Mesendoderm (in vitro differentiated cells): ENCODE data around the gene VPS16. TPM values are rescaled to one million over a fixed set of nuclear protein-coding genes. Genes with fewer than 3 reads are reported as not detected.

Source experiments
- DNase-seq: peaks from one replicate; pipeline ENCODE4 v3.0.0; 2013
- H2AK5ac ChIP-seq: 2 replicates; pipeline ENCODE4 v1.6.1; 2013; ENCODE audit warnings: low read length, inconsistent platforms
- H2BK120ac ChIP-seq: 2 replicates; pipeline ENCODE4 v1.6.1; 2013; ENCODE audit warnings: low read depth, mild to moderate bottlenecking, low read length, moderate library complexity, mixed read lengths
- H2BK15ac ChIP-seq: replicated peaks from 2 replicates; pipeline ENCODE4 v1.6.1; 2013; ENCODE audit warnings: low read depth, mild to moderate bottlenecking, moderate library complexity
- H2BK5ac ChIP-seq: 2 replicates; pipeline ENCODE4 v1.6.1; 2013; ENCODE audit warnings: low read length, inconsistent platforms
- H3K18ac ChIP-seq: 2 replicates; pipeline ENCODE4 v1.6.1; 2013; ENCODE audit warnings: mild to moderate bottlenecking, low read length, mixed read lengths
- H3K23ac ChIP-seq: one replicate; pipeline ENCODE4 v1.6.1; 2013; ENCODE audit warnings: low read length
- H3K27ac ChIP-seq: 2 replicates; pipeline ENCODE4 v1.5.1; 2013; ENCODE audit warnings: low read depth, mild to moderate bottlenecking, inconsistent platforms, low read length, moderate library complexity
- H3K27me3 ChIP-seq: 2 replicates; pipeline ENCODE4 v1.6.1; 2013; ENCODE audit warnings: low read length, control low read depth, mild to moderate bottlenecking, inconsistent platforms; ENCODE audit not compliant: insufficient read depth, poor library complexity
- H3K36me3 ChIP-seq: 2 replicates; pipeline ENCODE4 v1.6.1; 2013; ENCODE audit warnings: low read length, inconsistent platforms; ENCODE audit not compliant: control insufficient read depth, insufficient read depth
- H3K4ac ChIP-seq: one replicate; pipeline ENCODE4 v1.6.1; 2013; ENCODE audit warnings: low read depth, mild to moderate bottlenecking, low read length, moderate library complexity
- H3K4me1 ChIP-seq: 2 replicates; pipeline ENCODE4 v1.6.1; 2013; ENCODE audit warnings: low read depth, low read length, inconsistent platforms; ENCODE audit not compliant: control insufficient read depth
- H3K4me2 ChIP-seq: 2 replicates; pipeline ENCODE4 v1.6.1; 2013; ENCODE audit warnings: low read length
- H3K4me3 ChIP-seq: 2 replicates; pipeline ENCODE4 v1.5.1; 2013; ENCODE audit warnings: mild to moderate bottlenecking, low read length
- H3K56ac ChIP-seq: one replicate; pipeline ENCODE4 v1.6.1; 2013; ENCODE audit warnings: low read length
- H3K79me1 ChIP-seq: 2 replicates; pipeline ENCODE4 v1.6.1; 2013; ENCODE audit warnings: low read length, inconsistent platforms
- H3K79me2 ChIP-seq: 2 replicates; pipeline ENCODE4 v1.6.1; 2013; ENCODE audit warnings: mild to moderate bottlenecking, low read length; ENCODE audit not compliant: control insufficient read depth, insufficient read depth
- H3K9ac ChIP-seq: 2 replicates; pipeline ENCODE4 v1.6.1; 2013; ENCODE audit warnings: low read length, inconsistent platforms
- H4K5ac ChIP-seq: one replicate; pipeline ENCODE4 v1.6.1; 2013; ENCODE audit warnings: low read length
- H4K8ac ChIP-seq: one replicate; pipeline ENCODE4 v1.6.1; 2013; ENCODE audit warnings: low read depth, mild to moderate bottlenecking, control low read depth, low read length, moderate library complexity
- WGBS: extraction: QIAGEN DNeasy Blood & Tissue Kit; methylation state at CpG from one replicate; pipeline ENCODE4 v1.1.7; 2013; ENCODE audit warnings: low lambda C conversion rate, missing lambda C conversion rate; ENCODE audit not compliant: insufficient coverage; ENCODE audit errors: extremely low coverage; 5-methylcytosine and 5-hydroxymethylcytosine counted together
- polyA plus RNA-seq, 2 experiments: library from polyadenylated mRNA; stranded (reverse); fragments of 200-250 nt; gene quantifications; one replicate each; pipeline ENCODE4 v1.2.3, GENCODE V29; 2013

The VPS16 gene
- 8.3 TPM for polyA plus RNA-seq (2013, experiment 1 of 2)
- 7.6 TPM for polyA plus RNA-seq (2013, experiment 2 of 2)

DNA sequence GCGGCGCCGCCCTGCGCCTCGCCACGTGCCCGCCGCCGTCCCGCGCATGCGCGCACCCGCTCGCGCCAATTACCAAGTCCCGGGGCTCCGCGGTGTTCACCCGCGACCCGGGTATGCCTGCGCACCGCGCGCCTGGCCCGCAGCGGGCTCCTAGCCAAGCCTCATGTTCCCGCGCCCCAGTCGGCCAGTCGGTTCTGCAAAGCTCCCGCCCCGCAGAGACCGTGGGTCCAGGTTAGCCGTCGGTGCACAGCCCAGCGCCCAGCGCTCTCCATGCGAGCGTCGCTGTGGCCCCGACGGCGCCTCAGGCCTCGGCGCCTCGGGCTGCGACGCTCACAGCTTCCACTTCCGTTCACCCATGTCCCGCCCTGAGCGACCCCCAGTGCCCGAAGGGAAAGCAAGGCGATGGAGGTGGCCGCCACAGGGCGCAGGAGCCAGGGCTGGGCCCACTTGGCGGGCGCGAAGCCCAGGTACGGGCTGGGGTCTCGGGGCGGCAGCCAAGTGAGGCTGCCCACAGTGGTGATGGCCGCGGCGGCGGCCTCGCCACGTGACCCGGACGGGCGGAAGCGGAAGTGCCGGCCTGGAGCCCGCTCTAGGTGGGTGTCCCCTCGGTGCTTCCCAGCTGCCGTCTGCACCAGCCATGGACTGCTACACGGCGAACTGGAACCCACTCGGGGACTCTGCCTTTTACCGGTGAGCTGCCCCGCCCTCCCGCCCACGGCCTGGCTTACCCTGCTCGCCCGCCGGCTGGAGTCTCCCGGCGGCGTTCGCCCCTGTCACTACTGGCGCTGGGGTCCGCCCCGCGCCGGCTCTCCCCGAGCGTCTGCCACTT is at the start of gene VPS16, which contains the start of gene PCED1A:
VPS16 (plus strand) TSS at position 608 of the 829 bp plus-strand sequence; CDS start at position 638, 30 bp downstream.
PCED1A (minus strand) TSS at position 518 of the 829 bp plus-strand sequence. CDS start 743 bp downstream, outside the sequence.
- no peaks in the 10 kb centered on the region for H3K27me3 ChIP-seq
- no peak within 1 kb of the TSS for H3K27ac ChIP-seq
- H3K18ac ChIP-seq, result peak within 1 kb of the TSS; percentile 29
- H4K8ac ChIP-seq, result peak within 1 kb of the TSS; percentile 78
- peak within 1 kb of the TSS; percentile 91 for H3K56ac ChIP-seq
- no peaks in the 10 kb centered on the region for H3K79me1 ChIP-seq
- no peak within 1 kb of the TSS for H2BK120ac ChIP-seq
- peak within 1 kb of the TSS; percentile 30 for H3K23ac ChIP-seq
- no peak within 1 kb of the TSS for H2BK15ac ChIP-seq
- H3K4me2 ChIP-seq, result peak within 1 kb of the TSS; percentile 80
- peak; percentile 90 for DNase-seq
- no peak within 1 kb of the TSS for H2BK5ac ChIP-seq
- no CpG with 5 or more reads among the region's 98 CpGs for WGBS
- H4K5ac ChIP-seq, result no peak within 1 kb of the TSS
- H3K79me2 ChIP-seq, result no peaks in the 10 kb centered on the region
- H2AK5ac ChIP-seq, result no peak within 1 kb of the TSS
- peak within 1 kb of the TSS; percentile 85 for H3K9ac ChIP-seq
- peak within 1 kb of the TSS; percentile 64 for H3K4ac ChIP-seq
- no peaks in the 10 kb centered on the region for H3K36me3 ChIP-seq
- no peaks in the 10 kb centered on the region for H3K4me1 ChIP-seq
- H3K4me3 ChIP-seq, result peak within 1 kb of the TSS; percentile 77

- Histone ChIP-seq H3K4me1 (no peaks in the 10 kb centered on the region), H3K4ac (no peak overlapping the region), H3K36me3 (peaks cover 13% of the 10 kb centered on the region), H3K27me3 (no peaks in the 10 kb centered on the region), H3K79me1 (no peaks in the 10 kb centered on the region), H3K56ac (no peak overlapping the region), H2BK120ac (no peak overlapping the region), H3K23ac (no peak overlapping the region), H3K4me3 (no peak overlapping the region), H2BK5ac (no peak overlapping the region), H3K18ac (no peak overlapping the region), H3K79me2 (no peaks in the 10 kb centered on the region), H4K5ac (no peak overlapping the region), H2BK15ac (no peak overlapping the region), H3K27ac (no peak overlapping the region), H2AK5ac (no peak overlapping the region), H3K4me2 (no peak overlapping the region), H3K9ac (no peak overlapping the region), H4K8ac (no peak overlapping the region)
- whole genome bisulfite sequencing, result no CpG with 5 or more reads among the region's 6 CpGs
- DNase-seq, result no peak
These were observed 47.1 kb upstream of the VPS16 start for GRCh38 chr20:2793471-2793870.

DNA sequence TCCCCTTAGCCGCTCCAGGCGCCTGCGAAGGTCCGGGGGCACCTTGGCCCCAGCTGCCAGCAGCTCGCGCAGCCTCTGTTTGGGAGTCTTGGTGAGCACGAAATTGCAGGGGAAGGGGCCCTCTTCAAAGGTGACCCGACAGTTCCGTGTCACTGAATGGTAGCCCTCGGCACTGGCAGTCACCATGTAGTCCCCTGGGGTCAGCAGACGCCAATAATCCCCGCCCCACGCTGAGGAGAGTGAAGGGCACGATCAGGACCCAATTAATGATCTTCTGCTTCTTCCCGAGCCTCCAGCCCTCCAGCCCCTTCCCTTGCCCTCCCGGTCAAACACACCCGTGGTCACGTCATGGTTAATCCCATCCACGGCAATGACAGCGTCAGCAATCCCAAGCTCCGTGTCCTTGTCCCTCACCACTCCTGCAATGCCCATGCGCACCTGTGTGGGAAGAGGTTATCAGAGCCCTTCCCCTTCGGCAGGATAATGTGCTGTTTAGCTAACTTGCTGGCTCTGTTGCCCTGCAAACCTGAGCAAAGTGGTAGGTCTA is 46.3 kb upstream of the VPS16 start:
- no peak overlapping the region for H3K27ac ChIP-seq
- H3K79me2 ChIP-seq, result no peaks in the 10 kb centered on the region
- no peak overlapping the region for H3K18ac ChIP-seq
- H3K56ac ChIP-seq, result no peak overlapping the region
- WGBS, result no CpG with 5 or more reads among the region's 23 CpGs
- H2AK5ac ChIP-seq, result no peak overlapping the region
- H2BK15ac ChIP-seq, result no peak overlapping the region
- no peak overlapping the region for H3K4ac ChIP-seq
- no peak overlapping the region for H3K4me3 ChIP-seq
- no peak for DNase-seq
- H2BK5ac ChIP-seq, result no peak overlapping the region
- H3K9ac ChIP-seq, result no peak overlapping the region
- H3K4me2 ChIP-seq, result no peak overlapping the region
- no peak overlapping the region for H4K8ac ChIP-seq
- peaks cover 13% of the 10 kb centered on the region for H3K36me3 ChIP-seq
- no peak overlapping the region for H4K5ac ChIP-seq
- no peak overlapping the region for H3K23ac ChIP-seq
- H3K79me1 ChIP-seq, result no peaks in the 10 kb centered on the region
- H3K27me3 ChIP-seq, result no peaks in the 10 kb centered on the region
- no peak overlapping the region for H2BK120ac ChIP-seq
- peaks cover under 1% of the 10 kb centered on the region for H3K4me1 ChIP-seq

GRCh38 chr20:2794866-2795447 is 45.6 kb upstream of the VPS16 start:
- H2BK5ac ChIP-seq, result no peak overlapping the region
- H3K23ac ChIP-seq, result no peak overlapping the region
- H3K18ac ChIP-seq, result no peak overlapping the region
- H3K27ac ChIP-seq, result no peak overlapping the region
- peaks cover 13% of the 10 kb centered on the region for H3K36me3 ChIP-seq
- H2BK120ac ChIP-seq, result no peak overlapping the region
- no peak overlapping the region for H3K4ac ChIP-seq
- no peak for DNase-seq
- H3K4me3 ChIP-seq, result no peak overlapping the region
- H2BK15ac ChIP-seq, result no peak overlapping the region
- no peaks in the 10 kb centered on the region for H3K27me3 ChIP-seq
- H3K9ac ChIP-seq, result no peak overlapping the region
- peaks cover 3% of the 10 kb centered on the region for H3K4me1 ChIP-seq
- no peak overlapping the region for H4K5ac ChIP-seq
- H3K79me2 ChIP-seq, result no peaks in the 10 kb centered on the region
- no peak overlapping the region for H3K4me2 ChIP-seq
- H4K8ac ChIP-seq, result no peak overlapping the region
- no peak overlapping the region for H3K56ac ChIP-seq
- H3K79me1 ChIP-seq, result no peaks in the 10 kb centered on the region
- WGBS, result no CpG with 5 or more reads among the region's 11 CpGs
- H2AK5ac ChIP-seq, result no peak overlapping the region

GRCh38 chr20:2795451-2795850 is 45.1 kb upstream of the VPS16 start:
- H2BK5ac ChIP-seq, result no peak overlapping the region
- H3K36me3 ChIP-seq, result peaks cover 13% of the 10 kb centered on the region
- no peak overlapping the region for H3K9ac ChIP-seq
- H3K4me3 ChIP-seq, result no peak overlapping the region
- no peaks in the 10 kb centered on the region for H3K27me3 ChIP-seq
- H4K5ac ChIP-seq, result no peak overlapping the region
- H3K23ac ChIP-seq, result no peak overlapping the region
- H3K79me2 ChIP-seq, result no peaks in the 10 kb centered on the region
- H3K56ac ChIP-seq, result no peak overlapping the region
- H3K4me1 ChIP-seq, result peaks cover 3% of the 10 kb centered on the region
- no peak overlapping the region for H3K4me2 ChIP-seq
- no peak for DNase-seq
- H2AK5ac ChIP-seq, result no peak overlapping the region
- H3K27ac ChIP-seq, result no peak overlapping the region
- H3K18ac ChIP-seq, result no peak overlapping the region
- no peak overlapping the region for H2BK15ac ChIP-seq
- H3K79me1 ChIP-seq, result no peaks in the 10 kb centered on the region
- no peak overlapping the region for H3K4ac ChIP-seq
- WGBS, result no CpG with 5 or more reads among the region's 24 CpGs
- no peak overlapping the region for H2BK120ac ChIP-seq
- no peak overlapping the region for H4K8ac ChIP-seq
